ENCODE measurements around the gene GALNT2. TPM values are rescaled to one million over a fixed set of nuclear protein-coding genes. Genes with fewer than 3 reads are reported as not detected.

The GALNT2 gene
- total and polyA plus RNA-seq, 2 of the 13 experiments (the other 11 are each of a cell fraction or from before 2014, with no cell fraction given), result 39.3 to 39.6 TPM

DNA sequence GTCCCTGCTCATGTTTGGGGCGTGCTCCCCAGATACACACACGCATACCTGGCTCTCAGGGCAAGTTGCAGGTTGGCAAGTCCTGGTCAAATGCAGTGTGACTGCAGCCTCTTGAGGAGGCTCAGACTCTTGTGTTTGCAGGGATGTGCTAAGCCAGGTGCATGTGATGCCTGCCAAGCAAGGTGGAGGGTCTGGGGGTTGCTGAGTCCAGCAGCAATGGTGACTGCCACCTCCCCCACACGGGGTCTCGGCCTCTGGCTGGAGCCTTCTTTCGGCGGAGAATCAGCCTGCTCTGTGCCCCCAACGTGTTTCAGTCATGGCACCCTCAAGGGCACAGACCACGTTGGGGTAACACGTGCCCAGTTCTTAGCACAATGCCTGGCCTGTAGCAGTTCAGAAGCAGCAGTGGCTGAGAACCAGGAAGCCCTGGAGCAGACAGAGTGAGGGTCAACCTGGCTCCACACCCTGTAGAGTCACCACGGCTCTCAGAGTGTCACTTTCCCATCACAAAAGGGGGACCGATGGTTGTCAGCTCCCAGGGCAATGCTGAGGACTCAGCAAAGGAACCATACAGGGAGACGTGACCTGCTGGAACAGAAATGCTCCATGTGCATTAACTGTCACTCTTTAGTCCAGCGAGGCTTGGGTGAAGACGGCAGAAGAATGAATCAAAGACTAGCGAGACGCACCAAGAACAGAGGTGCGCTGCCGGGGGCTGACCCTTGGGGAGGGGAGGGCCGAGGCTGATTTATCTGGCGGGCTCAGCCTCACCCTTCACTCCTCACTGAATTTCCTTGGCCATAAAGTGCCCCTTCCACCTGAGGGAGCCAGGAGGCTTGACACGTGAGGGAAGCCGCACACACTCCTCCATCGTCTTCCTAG lies 250.1 kb downstream of the GALNT2 start:
- TF ChIP-seq STAG1 (CRISPR knock-in tag; IDR thresholded peaks at IDR 0.05) (no peak), SALL1 (CRISPR knock-in tag; IDR thresholded peaks at IDR 0.05) (no peak), ZNF614 (CRISPR knock-in tag; IDR thresholded peaks at IDR 0.05; ENCODE audit: borderline replicate concordance) (no peak)
- TF ChIP-seq, protein P1, sequence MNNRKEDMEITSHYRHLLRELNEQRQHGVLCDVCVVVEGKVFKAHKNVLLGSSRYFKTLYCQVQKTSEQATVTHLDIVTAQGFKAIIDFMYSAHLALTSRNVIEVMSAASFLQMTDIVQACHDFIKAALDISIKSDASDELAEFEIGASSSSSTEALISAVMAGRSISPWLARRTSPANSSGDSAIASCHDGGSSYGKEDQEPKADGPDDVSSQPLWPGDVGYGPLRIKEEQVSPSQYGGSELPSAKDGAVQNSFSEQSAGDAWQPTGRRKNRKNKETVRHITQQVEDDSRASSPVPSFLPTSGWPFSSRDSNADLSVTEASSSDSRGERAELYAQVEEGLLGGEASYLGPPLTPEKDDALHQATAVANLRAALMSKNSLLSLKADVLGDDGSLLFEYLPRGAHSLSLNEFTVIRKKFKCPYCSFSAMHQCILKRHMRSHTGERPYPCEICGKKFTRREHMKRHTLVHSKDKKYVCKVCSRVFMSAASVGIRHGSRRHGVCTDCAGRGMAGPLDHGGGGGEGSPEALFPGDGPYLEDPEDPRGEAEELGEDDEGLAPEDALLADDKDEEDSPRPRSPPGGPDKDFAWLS (CRISPR knock-in tag; IDR thresholded peaks at IDR 0.05; ENCODE audit: borderline replicate concordance), result no peak
- H3K27me3 ChIP-seq (ENCODE audit: control insufficient read depth in 1 of 2, insufficient read depth in 2 of 2, low read length in 2 of 2), result peaks cover under 1 to 12% of the 10 kb centered on the region in 2 experiments; a peak in 3 of 5 replicates
- H3K4me1 ChIP-seq (ENCODE audit: insufficient read depth, low read length), result no peaks in the 10 kb centered on the region
- no peak overlapping the region for H3K27ac ChIP-seq (ENCODE audit: extremely low read length, insufficient read depth, low read length)
- FAIRE-seq (no peak), ATAC-seq (no peak), DNase-seq (ENCODE audit: low spot score) (no peak)
- no peak overlapping the region for H3K4me3 ChIP-seq (replicated peaks in 1 of 3; ENCODE audit: insufficient read depth in 1 of 3, low read depth in 2 of 3, low read length in 3 of 3)
- no peak overlapping the region for H3K9ac ChIP-seq (ENCODE audit: insufficient read depth, low read depth, low read length)
- BruUV-seq (replicated peaks), result no TSS peak
- ChIA-PET POLR2A (no interaction called here), CTCF (ENCODE audit: low intra/inter-chr PET ratio, low total read pairs) (no interaction called here)
- no peak overlapping the region for H2AFZ ChIP-seq (ENCODE audit: low read length)
- H3K36me3 ChIP-seq (replicated peaks in 1 of 2; ENCODE audit: control insufficient read depth in 1 of 2, insufficient read depth in 2 of 2, low read length in 2 of 2), result no peaks in the 10 kb centered on the region
- H3K79me2 ChIP-seq (ENCODE audit: insufficient read depth, low read length), result no peaks in the 10 kb centered on the region
- intact Hi-C loops (cut with micrococcal nuclease; ENCODE audit: unreplicated experiment) (no loop called here), in situ Hi-C loops (cut with HindIII; ENCODE audit: extremely low pct_ligation_motif_present, low pct_unique_long_range_greater_than_20kb) (loop anchor here (10.0 kb wide), 1 partner anchor 342 kb away; no protein-coding TSS in a partner anchor)
- H4K20me1 ChIP-seq (ENCODE audit: insufficient read depth, low read length), result no peaks in the 10 kb centered on the region
- no peak overlapping the region for H3K4me2 ChIP-seq (ENCODE audit: low read depth, low read length)
- H3K9me3 ChIP-seq (ENCODE audit: low read length), result no peaks in the 10 kb centered on the region
- WGBS (ENCODE audit: low lambda C conversion rate), result 67% methylated on average over 16 of the region's 23 CpGs

All from HepG2 (cell line).